ENCODE measurements around the gene CACTIN.

GRCh38 chr19:3633559-3633988, 7.0 kb upstream of the CACTIN start:
- TF ChIP-seq, protein P1, sequence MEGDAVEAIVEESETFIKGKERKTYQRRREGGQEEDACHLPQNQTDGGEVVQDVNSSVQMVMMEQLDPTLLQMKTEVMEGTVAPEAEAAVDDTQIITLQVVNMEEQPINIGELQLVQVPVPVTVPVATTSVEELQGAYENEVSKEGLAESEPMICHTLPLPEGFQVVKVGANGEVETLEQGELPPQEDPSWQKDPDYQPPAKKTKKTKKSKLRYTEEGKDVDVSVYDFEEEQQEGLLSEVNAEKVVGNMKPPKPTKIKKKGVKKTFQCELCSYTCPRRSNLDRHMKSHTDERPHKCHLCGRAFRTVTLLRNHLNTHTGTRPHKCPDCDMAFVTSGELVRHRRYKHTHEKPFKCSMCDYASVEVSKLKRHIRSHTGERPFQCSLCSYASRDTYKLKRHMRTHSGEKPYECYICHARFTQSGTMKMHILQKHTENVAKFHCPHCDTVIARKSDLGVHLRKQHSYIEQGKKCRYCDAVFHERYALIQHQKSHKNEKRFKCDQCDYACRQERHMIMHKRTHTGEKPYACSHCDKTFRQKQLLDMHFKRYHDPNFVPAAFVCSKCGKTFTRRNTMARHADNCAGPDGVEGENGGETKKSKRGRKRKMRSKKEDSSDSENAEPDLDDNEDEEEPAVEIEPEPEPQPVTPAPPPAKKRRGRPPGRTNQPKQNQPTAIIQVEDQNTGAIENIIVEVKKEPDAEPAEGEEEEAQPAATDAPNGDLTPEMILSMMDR (IDR thresholded peaks at IDR 0.05), result no peak
- no peak for TF ChIP-seq POLR2AphosphoS5 (IDR thresholded peaks at IDR 0.05)
- no peak for TF ChIP-seq POLR2A (IDR thresholded peaks at IDR 0.05)
